HepG2 (cell line): ENCODE measurements around the gene SCFD1.

Source experiments
- CTCF ChIP-seq: sonication (generic); formaldehyde crosslinking; IDR thresholded peaks from 2 replicates; pipeline ENCODE4 v1.5.0; 2020; ENCODE audit warnings: mild to moderate bottlenecking, missing genetic modification reagents, moderate library complexity
- FOXO1 ChIP-seq: sonication (generic); formaldehyde crosslinking; IDR thresholded peaks from 2 replicates; pipeline ENCODE4 v1.4.0; 2020; ENCODE audit warnings: missing genetic modification reagents
- KLF6 ChIP-seq: IDR thresholded peaks from 2 replicates; pipeline ENCODE4 v1.8.0; 2016; ENCODE audit warnings: missing biosample characterization, missing genetic modification reagents
- POLR2A ChIP-seq, 2 experiments: IDR thresholded peaks; 2 replicates each; pipeline ENCODE4 v1.6.1; 2011; ENCODE audit warnings: low read depth in 2 of 2, low read length in 2 of 2, mild to moderate bottlenecking in 1 of 2, moderate library complexity in 1 of 2; ENCODE audit not compliant: insufficient read depth in 1 of 2
- POLR2AphosphoS5 ChIP-seq: IDR thresholded peaks from 2 replicates; pipeline ENCODE4 v1.6.1; 2012; ENCODE audit warnings: low read depth, low read length
- RXRA ChIP-seq: sonication (generic); formaldehyde crosslinking; IDR thresholded peaks from 2 replicates; pipeline ENCODE4 v1.5.1; 2020; ENCODE audit warnings: missing genetic modification reagents
- ZBTB21 ChIP-seq: sonication (generic); formaldehyde crosslinking; IDR thresholded peaks from 2 replicates; pipeline ENCODE4 v1.4.0; 2020; ENCODE audit warnings: missing genetic modification reagents
- ZFP62 ChIP-seq: sonication (generic); formaldehyde crosslinking; IDR thresholded peaks from 2 replicates; pipeline ENCODE4 v1.4.0; 2020; ENCODE audit warnings: missing genetic modification reagents
- ZNF776 ChIP-seq: sonication (generic); formaldehyde crosslinking; IDR thresholded peaks from 2 replicates; pipeline ENCODE4 v1.4.0; 2020; ENCODE audit warnings: mild to moderate bottlenecking, missing genetic modification reagents
- ZNF850 ChIP-seq: sonication (generic); formaldehyde crosslinking; conservative IDR thresholded peaks from 2 replicates; pipeline ENCODE4 v1.9.0; 2021; ENCODE audit warnings: mild to moderate bottlenecking, missing genetic modification reagents
- ZSCAN30 ChIP-seq: sonication (generic); formaldehyde crosslinking; IDR thresholded peaks from 2 replicates; pipeline ENCODE4 v1.5.0; 2020; ENCODE audit warnings: mild to moderate bottlenecking, missing genetic modification reagents

- TF ChIP-seq KLF6 (CRISPR knock-in tag) (no peak), ZBTB21 (CRISPR knock-in tag) (0 out of 2 replicates have a peak, but pooled peaks have one; percentile 3), ZSCAN30 (no peak), FOXO1 (CRISPR knock-in tag) (no peak), CTCF (CRISPR knock-in tag) (no peak), ZFP62 (no peak), ZNF776 (CRISPR knock-in tag) (no peak), POLR2A (IDR thresholded peaks at IDR 0.05; ENCODE audit: insufficient read depth in 1 of 2, low read depth in 2 of 2, low read length in 2 of 2) (peak in 1 of 2 experiments; percentile 64; a peak in 1 of 4 replicates), ZNF850 (CRISPR knock-in tag) (no peak; the same call in 1 of the 2 replicates), POLR2AphosphoS5 (no peak; the same call in 1 of the 2 replicates), RXRA (CRISPR knock-in tag) (no peak)
Measured at GRCh38 chr14:30621354-30621939, 672 bp upstream of the SCFD1 start.
